Hepatocyte (in vitro differentiated cells): ENCODE results near the gene CRYBG3. TPM values are rescaled to one million over a fixed set of nuclear protein-coding genes. Genes with fewer than 3 reads are reported as not detected.

Experiments used
- DNase-seq: peaks from one replicate; pipeline ENCODE4 v3.0.0-alpha.2; 2016; ENCODE audit warnings: low spot score
- H2AFZ ChIP-seq: fragments of 200-600 bp; sonication (generic); 2 replicates; pipeline ENCODE4 v1.6.0; 2016; ENCODE audit warnings: antibody characterized with exemption, mild to moderate bottlenecking
- H3K27ac ChIP-seq: fragments of 200-600 bp; sonication (generic); 2 replicates; pipeline ENCODE4 v1.5.1; 2016; ENCODE audit warnings: mild to moderate bottlenecking
- H3K27me3 ChIP-seq: fragments of 200-600 bp; sonication (generic); 2 replicates; pipeline ENCODE4 v1.6.1; 2016
- H3K36me3 ChIP-seq: fragments of 200-600 bp; sonication (generic); replicated peaks from 2 replicates; pipeline ENCODE4 v1.5.1; 2016; ENCODE audit warnings: low read depth; ENCODE audit not compliant: insufficient read depth
- H3K4me1 ChIP-seq: fragments of 200-600 bp; sonication (generic); 2 replicates; pipeline ENCODE4 v1.5.1; 2016; ENCODE audit warnings: mild to moderate bottlenecking, moderate library complexity; ENCODE audit not compliant: insufficient read depth
- H3K4me2 ChIP-seq: fragments of 200-600 bp; sonication (generic); 2 replicates; pipeline ENCODE4 v1.6.0; 2016
- H3K4me3 ChIP-seq: fragments of 200-600 bp; sonication (generic); 2 replicates; pipeline ENCODE4 v1.5.1; 2016; ENCODE audit warnings: mild to moderate bottlenecking
- H3K79me2 ChIP-seq: fragments of 200-600 bp; sonication (generic); 2 replicates; pipeline ENCODE4 v1.6.0; 2017; ENCODE audit warnings: mild to moderate bottlenecking
- H3K9me2 ChIP-seq: fragments of 200-600 bp; sonication (generic); replicated peaks from 2 replicates; pipeline ENCODE4 v1.6.0; 2017; ENCODE audit warnings: mild to moderate bottlenecking; ENCODE audit not compliant: insufficient read depth
- H3K9me3 ChIP-seq: fragments of 200-600 bp; sonication (generic); 2 replicates; pipeline ENCODE4 v1.5.1; 2016; ENCODE audit warnings: low read depth, mild to moderate bottlenecking
- H4K20me1 ChIP-seq: fragments of 200-600 bp; sonication (generic); 2 replicates; pipeline ENCODE4 v1.6.0; 2016; ENCODE audit warnings: mild to moderate bottlenecking; ENCODE audit not compliant: insufficient read depth, poor library complexity, severe bottlenecking
- EZH2 ChIP-seq: fragments of 200-600 bp; sonication (generic); IDR thresholded peaks from 2 replicates; pipeline ENCODE4 v1.6.1; 2016; ENCODE audit warnings: antibody characterized with exemption, mild to moderate bottlenecking, borderline replicate concordance
- EZH2phosphoT487 ChIP-seq: fragments of 200-600 bp; sonication (generic); IDR thresholded peaks from one replicate; pipeline ENCODE4 v1.6.1; 2018; ENCODE audit warnings: antibody characterized with exemption, mild to moderate bottlenecking, low read depth, moderate library complexity; ENCODE audit not compliant: unreplicated experiment, severe bottlenecking
- WGBS: methylation state at CpG from one replicate; pipeline ENCODE4 v1.1.6; 2016; ENCODE audit warnings: low lambda C conversion rate; ENCODE audit errors: missing lambda C conversion rate; 5-methylcytosine and 5-hydroxymethylcytosine counted together
- polyA plus RNA-seq: library from polyadenylated mRNA; unstranded; fragments of >200 nt; fragmentation: Nextera tagmentation; extraction: Ambion mirVana; gene quantifications from 2 replicates; pipeline ENCODE4 v1.2.1, GENCODE V29; 2016
- total RNA-seq: library from RNA; depleted of rRNA; stranded (reverse); fragments of >200 nt; gene quantifications from 2 replicates; pipeline ENCODE4 v1.2.3, GENCODE V29; 2014
- TF ChIP-seq, protein P1 (sequence below): fragments of 200-600 bp; sonication (generic); IDR thresholded peaks from 2 replicates; pipeline ENCODE4 v1.5.1; 2016; ENCODE audit warnings: antibody characterized with exemption, mild to moderate bottlenecking; ENCODE audit not compliant: poor library complexity

CRYBG3 gene
- total and polyA plus RNA-seq, 2 experiments from 2014 or later = 1.6 to 13.2 TPM

DNA sequence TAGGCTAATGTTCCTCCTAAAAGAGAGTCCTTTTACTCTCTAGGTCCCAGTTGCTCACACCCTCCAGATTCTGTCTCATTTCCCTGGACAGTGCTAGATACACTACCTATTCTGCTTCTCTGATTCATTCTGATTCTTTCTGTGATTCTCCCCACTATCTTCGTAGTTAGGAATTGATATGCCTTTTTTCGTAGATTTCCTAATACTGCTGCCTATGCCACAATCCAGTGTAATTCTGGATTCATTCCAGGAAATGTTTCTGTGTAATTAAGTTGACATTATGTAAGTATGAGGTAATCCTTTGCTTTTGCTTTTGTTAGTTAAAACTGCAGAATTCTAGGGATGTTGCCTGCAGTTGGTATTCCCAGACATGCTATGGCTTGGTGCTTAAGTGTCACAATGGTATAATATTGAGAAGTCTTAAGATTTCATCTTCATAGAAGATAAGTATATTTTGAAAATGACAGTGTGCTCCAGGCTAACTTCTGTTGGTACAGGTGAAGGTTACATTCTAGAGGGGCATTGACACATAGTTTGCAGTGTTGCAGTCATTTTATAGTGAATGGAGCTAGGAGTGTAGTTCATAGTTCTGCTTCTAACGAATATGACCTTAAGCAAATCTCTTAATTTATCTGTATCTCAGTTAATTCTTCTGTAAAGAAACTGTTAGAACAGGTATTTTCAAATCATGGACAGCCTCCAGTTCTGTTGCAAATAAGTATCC, 96.2 kb downstream of the CRYBG3 start:
- WGBS = 92% methylated on average over 3 of the region's 3 CpGs
- TF ChIP-seq, protein P1, sequence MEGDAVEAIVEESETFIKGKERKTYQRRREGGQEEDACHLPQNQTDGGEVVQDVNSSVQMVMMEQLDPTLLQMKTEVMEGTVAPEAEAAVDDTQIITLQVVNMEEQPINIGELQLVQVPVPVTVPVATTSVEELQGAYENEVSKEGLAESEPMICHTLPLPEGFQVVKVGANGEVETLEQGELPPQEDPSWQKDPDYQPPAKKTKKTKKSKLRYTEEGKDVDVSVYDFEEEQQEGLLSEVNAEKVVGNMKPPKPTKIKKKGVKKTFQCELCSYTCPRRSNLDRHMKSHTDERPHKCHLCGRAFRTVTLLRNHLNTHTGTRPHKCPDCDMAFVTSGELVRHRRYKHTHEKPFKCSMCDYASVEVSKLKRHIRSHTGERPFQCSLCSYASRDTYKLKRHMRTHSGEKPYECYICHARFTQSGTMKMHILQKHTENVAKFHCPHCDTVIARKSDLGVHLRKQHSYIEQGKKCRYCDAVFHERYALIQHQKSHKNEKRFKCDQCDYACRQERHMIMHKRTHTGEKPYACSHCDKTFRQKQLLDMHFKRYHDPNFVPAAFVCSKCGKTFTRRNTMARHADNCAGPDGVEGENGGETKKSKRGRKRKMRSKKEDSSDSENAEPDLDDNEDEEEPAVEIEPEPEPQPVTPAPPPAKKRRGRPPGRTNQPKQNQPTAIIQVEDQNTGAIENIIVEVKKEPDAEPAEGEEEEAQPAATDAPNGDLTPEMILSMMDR = no peak
- TF ChIP-seq EZH2phosphoT487 (no peak), EZH2 (no peak)

DNA sequence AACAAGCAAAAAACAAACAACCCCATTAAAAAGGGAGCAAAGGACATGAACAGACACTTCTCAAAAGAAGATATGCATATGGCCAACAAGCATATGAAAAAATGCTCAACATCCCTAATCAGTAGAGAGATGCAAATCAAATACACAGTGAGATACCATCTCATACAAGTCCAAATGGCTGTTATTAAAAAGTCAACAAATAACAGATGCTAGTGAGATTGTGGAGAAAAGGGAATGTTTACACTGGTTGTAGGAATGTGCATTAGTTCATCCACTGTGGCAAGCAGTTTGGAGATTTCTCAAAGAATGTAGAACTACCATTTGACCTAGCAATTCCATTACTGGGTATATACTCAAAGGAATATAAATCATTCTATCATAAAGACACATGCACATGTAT, 105.9 kb downstream of the CRYBG3 start:
- no peaks in the 10 kb centered on the region for H3K9me3 ChIP-seq
- no peak overlapping the region for H2AFZ ChIP-seq
- no peak overlapping the region for H3K4me3 ChIP-seq
- H3K79me2 ChIP-seq = no peaks in the 10 kb centered on the region
- no peaks in the 10 kb centered on the region for H3K9me2 ChIP-seq
- H3K27me3 ChIP-seq = no peaks in the 10 kb centered on the region
- no peak for TF ChIP-seq EZH2phosphoT487
- TF ChIP-seq, protein P1 = no peak
- no peak for TF ChIP-seq EZH2
- no peaks in the 10 kb centered on the region for H4K20me1 ChIP-seq
- no peak overlapping the region for H3K4me2 ChIP-seq
- no peaks in the 10 kb centered on the region for H3K36me3 ChIP-seq
- no peak overlapping the region for H3K27ac ChIP-seq
- H3K4me1 ChIP-seq = no peaks in the 10 kb centered on the region
- DNase-seq = no peak

More for the DNA sequence above, 96.2 kb downstream of the CRYBG3 start:
- H3K27me3 ChIP-seq = no peaks in the 10 kb centered on the region
- no peak overlapping the region for H3K27ac ChIP-seq
- no peak for DNase-seq
- no peak overlapping the region for H2AFZ ChIP-seq
- no peaks in the 10 kb centered on the region for H3K79me2 ChIP-seq
- H3K4me1 ChIP-seq = no peaks in the 10 kb centered on the region
- H3K4me3 ChIP-seq = no peak overlapping the region
- no peaks in the 10 kb centered on the region for H3K9me2 ChIP-seq
- no peaks in the 10 kb centered on the region for H3K9me3 ChIP-seq
- H4K20me1 ChIP-seq = no peaks in the 10 kb centered on the region
- no peak overlapping the region for H3K4me2 ChIP-seq
- H3K36me3 ChIP-seq = no peaks in the 10 kb centered on the region

DNA sequence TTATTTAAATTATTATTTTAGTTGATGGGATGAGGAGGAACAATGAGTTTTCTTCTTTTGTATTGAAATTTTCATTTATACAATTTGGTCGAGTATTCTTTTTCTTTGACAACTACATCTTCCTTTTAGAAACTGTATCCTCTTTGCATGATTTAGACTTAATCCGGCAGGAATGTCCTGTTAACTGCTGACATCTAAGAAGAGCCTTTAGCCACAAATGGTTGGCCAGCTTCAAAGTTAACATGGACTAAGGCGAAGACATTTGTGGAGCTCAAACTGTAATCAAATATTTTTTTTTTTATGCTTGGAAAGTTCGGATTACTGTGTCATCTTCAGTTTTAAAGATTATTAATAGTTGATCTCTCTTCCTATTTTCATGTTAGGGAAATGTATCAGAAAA, 107.2 kb downstream of the CRYBG3 start:
- Histone ChIP-seq H3K4me1 (no peaks in the 10 kb centered on the region), H3K4me3 (no peak overlapping the region), H3K36me3 (no peaks in the 10 kb centered on the region), H2AFZ (no peak overlapping the region), H3K79me2 (no peaks in the 10 kb centered on the region), H3K9me2 (no peaks in the 10 kb centered on the region), H3K27ac (no peak overlapping the region), H3K27me3 (no peaks in the 10 kb centered on the region), H4K20me1 (no peaks in the 10 kb centered on the region), H3K9me3 (no peaks in the 10 kb centered on the region), H3K4me2 (no peak overlapping the region)
- no peak for DNase-seq
- 77% methylated on average over 4 of the region's 4 CpGs for WGBS
- TF ChIP-seq EZH2phosphoT487 (no peak), EZH2 (no peak)
- TF ChIP-seq, protein P1 = no peak
